Endothelial cell of umbilical vein (primary cell): ENCODE results near the gene CDS2. TPM values are rescaled to one million over a fixed set of nuclear protein-coding genes. Genes with fewer than 3 reads are reported as not detected.

Experiments used
- BruUV-seq: library from RNA; stranded (reverse); fragments of 400-500 nt; replicated peaks from 2 replicates; lab custom pipeline; 2021; lab: Mats Ljungman, UMichigan
- CTCF ChIA-PET: fragments of 300-600, 350-600 bp; sonication (Branson Sonifier 250); formaldehyde crosslinking; loops from one replicate; lab custom pipeline; 2021; ENCODE audit warnings: antibody characterized with exemption, inconsistent platforms; lab: Charles Lee
- POLR2A ChIA-PET: fragments of 300-600, 350-600 bp; sonication (Branson Sonifier 250); formaldehyde crosslinking; loops from one replicate; lab custom pipeline; 2021; ENCODE audit warnings: antibody characterized with exemption, inconsistent platforms; lab: Charles Lee
- DNase-seq: peaks from one replicate; pipeline ENCODE4 v3.0.0-alpha.2; 2011; ENCODE audit warnings: low read depth, low spot score
- FAIRE-seq: peaks from 2 replicates; lab custom pipeline; 2011; peaks lifted over from hg19 to GRCh38; lab: Jason Lieb, UNC
- H2AFZ ChIP-seq: 2 replicates; pipeline ENCODE4 v1.6.0; 2012; ENCODE audit warnings: low read depth, low read length, control low read depth, inconsistent platforms
- H3K27ac ChIP-seq: 2 replicates; pipeline ENCODE4 v1.5.1; 2011; ENCODE audit warnings: low read depth, mild to moderate bottlenecking, control low read depth, low read length, moderate library complexity; ENCODE audit not compliant: insufficient read depth
- H3K27me3 ChIP-seq, 2 experiments: 2 replicates each; pipeline versions ENCODE4 v1.6.0 to v1.6.1; 2011; ENCODE audit warnings: low read length in 2 of 2, mixed read lengths in 1 of 2; ENCODE audit not compliant: control insufficient read depth in 2 of 2, insufficient read depth in 2 of 2
- H3K36me3 ChIP-seq, 2 experiments: 2 replicates in 1 of 2; 3 replicates in 1 of 2; pipeline ENCODE4 v1.5.1; 2011; ENCODE audit warnings: low read length in 2 of 2, mild to moderate bottlenecking in 1 of 2, moderate library complexity in 1 of 2; ENCODE audit not compliant: control insufficient read depth in 2 of 2, insufficient read depth in 2 of 2; ENCODE audit errors: extremely low read depth in 1 of 2
- H3K4me1 ChIP-seq: 3 replicates; pipeline ENCODE4 v1.5.1; 2011; ENCODE audit warnings: mild to moderate bottlenecking, low read length; ENCODE audit not compliant: control insufficient read depth, insufficient read depth; ENCODE audit errors: extremely low read depth
- H3K4me2 ChIP-seq: 2 replicates; pipeline ENCODE4 v1.6.1; 2011; ENCODE audit warnings: low read length, control low read depth, mixed read lengths; ENCODE audit not compliant: insufficient read depth
- H3K4me3 ChIP-seq, 3 experiments: fragments of 200-600 bp in 1 of 3; sonication (generic), shearing (Covaris generic) in 1 of 3; replicated peaks in 1 of 3; 2 replicates each; pipeline ENCODE4 v1.5.1; 2011 to 2016; ENCODE audit warnings: control low read depth in 3 of 3, low read length in 3 of 3, mild to moderate bottlenecking in 2 of 3, inconsistent platforms in 1 of 3, low read depth in 1 of 3, moderate library complexity in 1 of 3; ENCODE audit not compliant: insufficient read depth in 1 of 3
- H3K79me2 ChIP-seq: 2 replicates; pipeline ENCODE4 v1.6.0; 2012; ENCODE audit warnings: low read length, inconsistent platforms; ENCODE audit not compliant: control insufficient read depth, insufficient read depth
- H3K9ac ChIP-seq: replicated peaks from 2 replicates; pipeline ENCODE3; 2011; ENCODE audit warnings: low read length, control low read depth; ENCODE audit not compliant: insufficient read depth; ENCODE audit errors: extremely low read depth
- H3K9me1 ChIP-seq: replicated peaks from 3 replicates; pipeline ENCODE4 v1.6.0; 2011; ENCODE audit warnings: mild to moderate bottlenecking, low read length; ENCODE audit not compliant: control insufficient read depth, insufficient read depth; ENCODE audit errors: extremely low read depth
- H3K9me3 ChIP-seq: replicated peaks from 2 replicates; pipeline ENCODE4 v1.5.1; 2012; ENCODE audit warnings: low read length, inconsistent platforms; ENCODE audit not compliant: control insufficient read depth, insufficient read depth
- H4K20me1 ChIP-seq: replicated peaks from 2 replicates; pipeline ENCODE3; 2011; ENCODE audit warnings: mild to moderate bottlenecking, low read length; ENCODE audit not compliant: control insufficient read depth, insufficient read depth; ENCODE audit errors: extremely low read depth
- CTCF ChIP-seq, 2 donors: IDR thresholded peaks; 1 replicate in 1 of 2; 2 replicates in 1 of 2; pipeline ENCODE4 v1.5.1; 2011; ENCODE audit warnings: low read length in 2 of 2, mild to moderate bottlenecking in 2 of 2, moderate library complexity in 2 of 2, control low read depth in 1 of 2, inconsistent platforms in 1 of 2, low read depth in 1 of 2; ENCODE audit not compliant: insufficient read depth in 1 of 2; ENCODE audit errors: extremely low read depth in 1 of 2
- EZH2 ChIP-seq: IDR thresholded peaks from 2 replicates; pipeline ENCODE4 v1.6.1; 2012; ENCODE audit warnings: borderline replicate concordance, low read depth, mild to moderate bottlenecking, moderate library complexity, low read length, inconsistent platforms; ENCODE audit not compliant: severe bottlenecking
- FOS ChIP-seq: IDR thresholded peaks from 2 replicates; pipeline ENCODE4 v1.6.1; 2011; ENCODE audit warnings: mild to moderate bottlenecking, low read length, moderate library complexity, borderline replicate concordance; ENCODE audit not compliant: insufficient read depth
- GATA2 ChIP-seq: IDR thresholded peaks from 2 replicates; pipeline ENCODE4 v1.7.0; 2011; ENCODE audit warnings: low read depth, mild to moderate bottlenecking, moderate library complexity, mixed read lengths, low read length; ENCODE audit not compliant: insufficient read length, insufficient read depth
- JUN ChIP-seq: IDR thresholded peaks from 2 replicates; pipeline ENCODE4 v1.6.1; 2011; ENCODE audit warnings: borderline replicate concordance, low read depth; ENCODE audit not compliant: insufficient read length, insufficient read depth
- MAX ChIP-seq: IDR thresholded peaks from 2 replicates; pipeline ENCODE4 v1.6.1; 2011; ENCODE audit not compliant: insufficient read depth, insufficient read length
- MYC ChIP-seq: IDR thresholded peaks from one replicate; pipeline ENCODE4 v1.6.1; 2011; ENCODE audit warnings: mild to moderate bottlenecking, low read depth, low read length
- POLR2A ChIP-seq: IDR thresholded peaks from 2 replicates; pipeline ENCODE4 v1.6.1; 2012; ENCODE audit warnings: low read depth, mild to moderate bottlenecking, control low read depth, low read length
- POLR2AphosphoS5 ChIP-seq: IDR thresholded peaks from 2 replicates; pipeline ENCODE4 v1.6.1; 2012; ENCODE audit warnings: low read depth, mild to moderate bottlenecking, control low read depth, low read length, moderate library complexity; ENCODE audit not compliant: insufficient read depth
- dilution Hi-C: fragments of 300-500 bp; cut with MboI; formaldehyde crosslinking; loops from one replicate; pipeline ENCODE4 v1.15.0; 2019; ENCODE audit warnings: low sequenced_read_pairs; ENCODE audit not compliant: extremely low pct_ligation_motif_present
- intact Hi-C: fragments of 100-400 bp; cut with micrococcal nuclease; formaldehyde crosslinking; loops from one replicate; pipeline ENCODE4 v1.10.0; 2022
- polyA plus RNA-seq, 4 experiments: library from polyadenylated mRNA; depleted of rRNA in 3 of 4; stranded (reverse) in 3 of 4; unstranded in 1 of 4; fragments of >200 nt; gene quantifications; 2 replicates each; pipeline versions ENCODE4 v1.2.1 to v1.2.3, GENCODE V29; 2011 to 2012; ENCODE audit warnings: missing spikeins in 1 of 4
- total RNA-seq: library from RNA; stranded (reverse); gene quantifications from 2 replicates; pipeline ENCODE4 v1.2.3, GENCODE V29; 2021

The CDS2 gene
- total and polyA plus RNA-seq, 2 donors (not counting 3 experiments of a cell fraction or from before 2014, with no cell fraction given) = 47.0 to 49.0 TPM

GRCh38 chr20:5197270-5197827 is 70.5 kb downstream of the CDS2 start:
- Histone ChIP-seq H3K4me1 (no peaks in the 10 kb centered on the region), H3K9me1 (no peaks in the 10 kb centered on the region), H3K79me2 (no peaks in the 10 kb centered on the region), H2AFZ (no peak overlapping the region), H4K20me1 (no peaks in the 10 kb centered on the region), H3K4me2 (no peak overlapping the region), H3K9me3 (no peaks in the 10 kb centered on the region), H3K27me3 (no peaks in the 10 kb centered on the region), H3K4me3 (no peak overlapping the region), H3K27ac (no peak overlapping the region), H3K36me3 (peaks cover 0 to 9% of the 10 kb centered on the region in 2 experiments), H3K9ac (no peak overlapping the region)
- CTCF ChIA-PET = no interaction called here
- FAIRE-seq = no peak
- POLR2A ChIA-PET = no interaction called here
- intact Hi-C loops (no loop called here), dilution Hi-C loops (no loop called here)
- no TSS peak for BruUV-seq
- no peak for DNase-seq
- TF ChIP-seq POLR2AphosphoS5 (no peak), POLR2A (no peak), EZH2 (no peak), JUN (no peak), MYC (no peak), CTCF (IDR thresholded peaks at IDR 0.05; ENCODE audit: extremely low read depth in 1 of 2, insufficient read depth in 1 of 2, low read depth in 1 of 2, low read length in 2 of 2) (no peak), GATA2 (no peak), FOS (no peak), MAX (no peak)
